DND-41 (cell line): ENCODE measurements around the gene MRPS10.

Source experiments
- CTCF ChIP-seq: IDR thresholded peaks from 2 replicates; pipeline ENCODE4 v1.5.1; 2012; ENCODE audit warnings: borderline replicate concordance, low read length, moderate library complexity, mild to moderate bottlenecking; ENCODE audit not compliant: poor library complexity, severe bottlenecking; ENCODE audit errors: extremely low read depth
- EZH2 ChIP-seq: IDR thresholded peaks from 3 replicates; pipeline ENCODE4 v1.6.1; 2012; ENCODE audit warnings: borderline replicate concordance, low read depth, mild to moderate bottlenecking, moderate library complexity, low read length, inconsistent platforms; ENCODE audit not compliant: severe bottlenecking

- TF ChIP-seq CTCF (no peak), EZH2 (no peak)
Measured at GRCh38 chr6:42173101-42173500, 44.6 kb downstream of the MRPS10 start, which contains the start of gene GUCA1A.
